GM18951 (cell line): ENCODE measurements around the gene INO80B.
"Not testable (repeated sequence)": the region's sequence is repeated elsewhere in the genome, so short reads cannot be mapped to it uniquely, and the experiment has no call there.

ENCODE experiments used
- POLR2A ChIP-seq: IDR thresholded peaks from 4 replicates; pipeline ENCODE4 v1.6.1; 2011; ENCODE audit warnings: mild to moderate bottlenecking; ENCODE audit not compliant: insufficient read length, insufficient read depth; ENCODE audit errors: extremely low read depth
- in situ Hi-C: fragments of 300-500 bp; cut with MboI; formaldehyde crosslinking; loops from one replicate; pipeline ENCODE4 v1.12.0; 2022; ENCODE audit warnings: low sequenced_read_pairs, mixed read lengths, inconsistent platforms; ENCODE audit not compliant: unreplicated experiment

The INO80B gene

GRCh38 chr2:74436111-74436805 is 18.6 kb upstream of the INO80B start:
- in situ Hi-C loops, result no loop called here

GRCh38 chr2:74436848-74437695 is 17.8 kb upstream of the INO80B start:
- in situ Hi-C loops, result no loop called here
- no peak for TF ChIP-seq POLR2A

More at GRCh38 chr2:74436111-74436805, 18.6 kb upstream of the INO80B start:
- TF ChIP-seq POLR2A, result no peak

- in situ Hi-C loops, result no loop called here
- no peak for TF ChIP-seq POLR2A
Observed at GRCh38 chr2:74438248-74438647, 16.6 kb upstream of the INO80B start.

GRCh38 chr2:74439373-74439772 is 15.5 kb upstream of the INO80B start:
- in situ Hi-C loops, result no loop called here
- TF ChIP-seq POLR2A, result no peak

GRCh38 chr2:74439803-74440377 is 15.0 kb upstream of the INO80B start:
- in situ Hi-C loops, result no loop called here
- TF ChIP-seq POLR2A, result no peak

- TF ChIP-seq POLR2A, result peak; percentile 68
Observed at GRCh38 chr2:74440378-74441169, 14.3 kb upstream of the INO80B start.

DNA sequence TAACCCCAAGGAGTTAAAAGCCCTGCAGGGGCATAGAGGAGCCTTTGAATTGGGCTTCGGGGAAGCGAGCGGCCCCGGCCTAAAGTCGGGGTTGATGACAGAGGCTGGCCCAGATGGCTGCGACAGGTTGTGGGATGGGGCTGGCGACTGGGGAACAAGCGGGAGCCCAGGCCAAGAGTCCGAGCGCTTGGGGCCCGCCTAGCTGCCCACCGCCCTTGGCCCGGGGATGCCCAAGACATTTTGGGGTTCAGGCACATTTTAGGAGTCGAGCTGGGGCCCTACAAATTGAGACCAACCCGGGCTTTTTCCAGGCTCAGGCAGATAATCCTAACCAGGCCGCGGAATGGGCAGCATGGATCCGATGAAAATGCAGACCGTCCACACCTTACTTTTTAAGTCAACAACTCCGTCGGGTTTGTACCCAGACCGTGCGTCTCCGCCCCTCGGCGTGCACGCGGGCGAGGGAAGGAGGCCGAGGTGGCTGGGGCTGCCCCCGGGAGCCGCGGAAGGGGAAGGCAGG is 13.7 kb upstream of the INO80B start:
- in situ Hi-C loops, result no loop called here
- TF ChIP-seq POLR2A, result no peak

More at GRCh38 chr2:74440378-74441169, 14.3 kb upstream of the INO80B start:
- in situ Hi-C loops, result no loop called here

DNA sequence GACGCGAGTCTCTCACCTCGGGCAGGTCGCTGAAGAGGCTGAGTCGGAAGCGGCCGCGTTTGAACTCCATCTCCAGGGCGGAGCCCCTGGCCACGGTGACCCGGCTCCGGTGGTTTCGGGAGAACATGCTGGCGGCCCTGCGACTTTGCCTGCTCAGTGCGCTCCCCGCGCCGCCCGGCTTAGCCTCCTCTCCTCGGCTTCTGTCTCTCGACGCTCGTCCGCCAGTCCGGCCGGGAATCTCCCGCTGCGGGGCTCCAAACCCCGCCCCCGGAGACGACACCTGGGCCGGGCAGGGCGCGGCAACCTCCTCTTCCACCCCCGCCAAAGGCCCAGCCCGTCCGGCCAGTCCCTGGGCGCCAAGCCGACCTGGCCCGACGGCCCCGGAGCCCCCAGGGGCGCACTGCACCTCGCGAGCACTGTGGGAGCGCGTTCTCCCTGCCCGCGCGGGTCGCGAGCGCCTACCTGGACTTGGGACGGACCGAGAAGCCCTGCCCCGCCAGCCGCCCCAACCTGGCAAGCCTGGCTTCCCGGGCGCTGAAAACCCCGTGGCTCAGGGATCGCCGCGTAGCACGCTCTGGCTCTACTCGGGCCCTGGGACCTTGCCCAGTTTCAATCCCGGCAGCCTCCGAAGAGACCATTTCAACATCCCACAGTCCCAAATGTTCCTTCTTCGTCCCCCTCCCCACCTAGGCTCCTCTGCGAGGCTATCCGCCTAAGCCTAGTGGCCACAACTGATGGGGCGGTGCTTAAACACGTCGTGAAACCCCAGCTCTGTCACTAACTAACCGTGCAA is 13.0 kb upstream of the INO80B start, which contains the start of gene RTKN:
Gene RTKN, minus strand, starts transcription at position 248 of the 793 bp plus-strand sequence. Its CDS starts 121 bp downstream, at position 127.
- in situ Hi-C loops, result no loop called here
- TF ChIP-seq POLR2A, result peak; percentile 34

DNA sequence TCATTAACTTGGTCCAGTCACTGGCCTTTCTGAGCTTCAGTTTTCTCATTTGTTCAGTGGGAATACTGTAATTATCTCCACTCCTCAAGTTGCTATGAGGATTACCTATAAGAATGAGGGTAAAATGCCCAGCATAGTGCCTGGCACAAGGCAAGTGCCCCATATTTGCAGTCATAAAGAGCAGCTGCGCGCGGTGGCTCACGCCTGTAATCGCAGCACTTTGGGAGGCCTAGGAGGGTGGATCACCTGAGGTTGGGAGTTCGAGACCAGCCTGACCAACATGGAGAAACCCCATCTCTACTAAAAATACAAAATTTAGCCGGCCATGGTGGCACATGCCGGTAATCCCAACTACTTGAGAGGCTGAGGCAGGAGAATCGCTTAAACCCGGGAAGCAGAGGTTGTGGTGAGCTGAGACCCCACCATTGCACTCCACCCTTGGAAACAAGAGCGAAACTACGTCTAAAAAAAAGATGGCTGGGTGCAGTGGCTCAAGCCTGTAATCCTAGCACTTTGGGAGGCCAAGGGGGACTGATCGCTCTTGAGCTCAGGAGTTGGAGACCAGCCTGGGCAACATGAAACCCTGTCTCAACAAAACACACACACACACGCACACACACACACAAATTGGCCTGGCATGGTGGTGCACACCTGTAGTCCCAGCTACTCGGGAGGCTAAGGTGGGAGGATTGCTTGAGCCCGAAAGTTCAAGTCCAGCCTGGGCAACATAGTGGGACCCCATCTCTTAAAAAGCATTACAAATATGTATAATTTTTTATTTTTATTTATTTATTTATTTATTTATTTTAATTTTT is 12.2 kb upstream of the INO80B start:
- in situ Hi-C loops, result not testable (repeated sequence)

GRCh38 chr2:74444498-74445318 is 10.2 kb upstream of the INO80B start:
- TF ChIP-seq POLR2A, result no peak
- in situ Hi-C loops, result no loop called here
